GM12892 (cell line): Measurements from ENCODE around the gene ECT2L.

Experiments
- POLR2A ChIP-seq: IDR thresholded peaks from 2 replicates; pipeline ENCODE4 v1.6.1; 2011; ENCODE audit warnings: low read depth, low read length, control low read depth
- POLR2AphosphoS5 ChIP-seq: IDR thresholded peaks from 2 replicates; pipeline ENCODE4 v1.6.1; 2011; ENCODE audit warnings: low read depth, low read length, control low read depth

- TF ChIP-seq POLR2A, result no peak
- no peak for TF ChIP-seq POLR2AphosphoS5
Observed at GRCh38 chr6:138847884-138848283, 52.0 kb downstream of the ECT2L start.
